ENCODE results near the gene ZG16B.

Gene ZG16B

DNA sequence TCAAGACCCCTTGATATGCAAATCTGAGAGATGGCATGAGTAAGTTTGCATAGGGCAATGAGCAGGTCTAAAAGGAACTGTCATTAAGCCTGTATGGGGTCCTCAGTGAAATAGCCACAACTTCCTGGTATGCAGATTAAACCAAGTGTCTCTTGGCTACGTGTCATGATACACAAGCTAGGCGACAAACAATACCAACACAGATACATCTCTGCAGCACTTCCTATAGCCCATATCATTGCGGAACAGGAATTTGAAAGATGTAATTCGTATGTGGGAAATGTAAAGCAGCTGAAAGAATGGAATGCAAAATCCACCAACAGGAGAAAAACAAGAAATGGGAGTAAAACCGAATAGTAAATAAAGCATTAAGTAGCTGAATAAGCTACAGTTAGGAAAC is 15.0 kb downstream of the ZG16B start:
- no peak for DNase-seq (ENCODE audit: low read depth)

DNA sequence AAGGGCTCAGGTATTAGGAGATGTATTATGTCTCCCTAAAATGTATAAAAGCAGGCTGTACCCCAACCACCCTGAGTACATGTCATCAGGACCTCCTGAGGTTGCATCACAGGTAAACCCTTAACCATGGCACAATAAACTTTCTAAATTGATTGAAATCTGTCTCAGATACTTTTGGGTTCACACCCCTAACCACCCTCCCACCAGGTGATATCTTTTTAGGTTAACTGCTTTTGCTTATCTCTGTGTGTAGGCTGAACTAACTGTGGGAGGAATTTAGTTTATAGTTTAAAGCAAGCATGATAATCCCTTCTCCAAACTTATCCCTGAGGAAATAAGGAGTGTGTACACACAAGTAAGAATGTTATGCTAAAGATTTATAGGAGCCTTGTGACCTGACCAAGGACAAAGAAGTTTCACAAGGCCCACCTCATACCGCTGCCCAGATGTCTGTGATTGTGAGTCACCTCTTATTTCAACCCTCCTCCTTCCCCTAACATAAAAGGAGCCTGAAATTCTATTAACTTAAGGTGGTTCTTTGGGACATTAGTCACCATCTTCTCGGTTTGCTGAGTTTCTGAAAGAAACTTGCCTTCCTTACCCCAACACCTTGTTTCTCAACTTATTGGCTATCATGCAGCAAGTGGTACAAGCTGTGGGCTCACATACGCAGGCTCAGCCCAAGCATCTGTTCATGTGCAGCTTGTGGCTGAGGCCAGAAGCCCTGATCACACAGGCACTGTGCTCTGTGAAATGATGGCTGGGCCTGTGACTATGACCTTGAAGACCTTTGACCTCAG is 16.6 kb downstream of the ZG16B start:
- DNase-seq (ENCODE audit: low read depth) = no peak

DNA sequence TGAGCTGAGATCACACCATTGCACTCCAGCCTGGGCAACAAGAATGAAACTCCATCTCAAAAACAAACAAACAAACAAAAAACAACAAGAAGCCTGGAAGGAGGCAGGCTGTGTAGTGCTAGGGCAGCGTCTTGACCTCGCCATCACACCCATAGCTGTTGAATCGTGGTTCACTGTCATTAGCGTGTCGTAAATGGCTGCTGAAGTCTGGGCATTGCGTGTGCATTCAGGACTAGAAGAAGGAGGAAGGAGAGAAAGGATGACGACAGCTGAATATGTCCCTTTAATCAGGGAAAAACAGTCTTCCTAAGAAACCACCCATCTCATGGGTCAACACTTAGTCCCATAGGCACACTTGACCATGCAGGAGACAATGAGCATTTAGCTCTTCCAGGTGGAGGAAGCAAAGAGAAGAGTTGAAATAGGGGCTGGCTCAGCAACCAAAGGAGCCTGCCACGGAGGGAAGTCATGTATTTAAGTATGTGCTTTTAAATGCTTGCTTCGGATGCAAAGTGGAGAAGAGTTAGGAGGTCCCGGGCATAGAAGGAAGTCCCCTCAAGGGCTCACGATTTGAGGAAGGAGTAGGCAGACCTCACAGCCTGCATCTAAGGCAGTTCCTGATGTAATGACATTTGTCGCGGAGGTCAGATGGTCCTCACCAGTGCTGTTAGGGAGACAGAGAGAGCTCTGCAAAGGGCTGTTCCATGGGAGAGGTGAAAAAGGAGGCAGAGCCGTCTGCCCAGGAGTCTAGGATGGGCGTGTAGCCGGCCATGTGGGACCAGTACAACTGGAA is 19.0 kb downstream of the ZG16B start:
- no peak for DNase-seq (ENCODE audit: low read depth)

DNA sequence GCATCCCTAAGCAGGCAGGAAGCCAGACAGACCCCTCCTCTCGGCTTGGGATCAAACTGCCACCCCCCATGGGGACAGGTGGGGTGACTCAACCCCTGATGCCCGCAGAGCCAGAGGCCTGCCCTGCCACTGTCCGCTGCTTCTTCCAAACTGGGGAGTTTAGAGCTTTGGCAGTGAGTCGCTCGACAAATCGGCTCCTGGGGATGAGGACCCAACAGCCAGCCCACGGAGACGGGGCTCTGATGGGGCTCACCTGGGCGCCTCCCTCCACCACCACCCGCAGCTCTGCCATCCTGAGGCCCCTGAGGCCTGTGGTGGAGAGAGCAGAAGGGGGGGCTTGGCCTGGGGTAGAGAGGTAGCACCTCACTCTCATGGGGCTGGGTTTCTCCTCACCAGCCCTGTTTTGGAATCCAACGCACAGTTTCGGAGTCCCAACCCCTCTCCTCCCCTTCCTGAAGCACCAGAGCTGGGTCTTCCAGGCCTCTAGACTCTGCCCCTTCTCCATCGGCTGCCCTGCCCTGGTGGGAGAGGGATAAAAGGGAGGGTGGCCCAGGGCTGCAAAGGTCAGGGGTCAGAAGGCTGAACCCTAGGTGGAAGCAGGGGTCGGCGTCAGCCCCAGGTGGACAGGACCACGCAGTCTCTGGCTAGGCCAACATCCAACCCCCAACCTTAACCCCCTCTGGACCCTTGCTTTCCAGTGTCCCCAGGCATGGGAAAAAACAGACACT is 22.1 kb downstream of the ZG16B start:
- no peak for DNase-seq (ENCODE audit: low read depth)

DNA sequence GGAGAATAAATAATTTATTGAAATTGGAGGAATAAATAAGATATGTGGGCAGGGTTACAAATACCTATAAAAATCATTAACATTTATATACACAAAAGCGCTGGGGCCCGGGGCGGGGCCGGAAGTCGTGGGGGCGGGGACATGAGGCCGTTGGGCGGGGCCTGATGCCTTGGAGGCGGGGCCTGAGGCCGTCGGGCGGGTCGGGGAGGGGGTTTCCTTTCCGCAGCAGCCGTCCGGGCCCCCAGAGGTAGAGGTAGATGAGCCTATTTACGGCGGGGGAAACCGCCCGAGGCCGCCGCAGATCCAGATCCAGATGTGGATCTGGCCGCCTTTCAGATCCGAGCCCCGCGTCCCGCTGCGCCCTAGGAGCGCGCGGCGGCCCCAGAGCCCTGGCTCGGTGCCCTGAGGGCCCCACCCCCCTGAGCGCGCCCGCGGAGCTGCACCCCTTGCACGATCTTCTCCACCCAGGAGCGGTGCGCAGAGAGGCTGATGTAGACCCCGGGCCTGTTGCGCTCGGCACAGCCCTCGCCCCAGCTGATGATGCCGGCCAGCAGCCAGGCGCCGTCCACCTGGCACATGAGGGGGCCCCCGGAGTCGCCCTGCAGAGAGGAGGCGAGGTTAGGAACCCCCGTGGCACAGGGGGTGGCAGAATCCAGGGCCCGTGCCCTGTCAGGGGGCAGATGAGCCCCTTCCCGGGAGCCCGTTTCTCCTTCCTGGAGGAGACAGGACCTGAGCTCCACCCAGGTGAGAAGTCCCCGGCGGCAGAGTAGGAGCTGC is 22.8 kb downstream of the ZG16B start:
- DNase-seq (ENCODE audit: low read depth) = no peak

DNA sequence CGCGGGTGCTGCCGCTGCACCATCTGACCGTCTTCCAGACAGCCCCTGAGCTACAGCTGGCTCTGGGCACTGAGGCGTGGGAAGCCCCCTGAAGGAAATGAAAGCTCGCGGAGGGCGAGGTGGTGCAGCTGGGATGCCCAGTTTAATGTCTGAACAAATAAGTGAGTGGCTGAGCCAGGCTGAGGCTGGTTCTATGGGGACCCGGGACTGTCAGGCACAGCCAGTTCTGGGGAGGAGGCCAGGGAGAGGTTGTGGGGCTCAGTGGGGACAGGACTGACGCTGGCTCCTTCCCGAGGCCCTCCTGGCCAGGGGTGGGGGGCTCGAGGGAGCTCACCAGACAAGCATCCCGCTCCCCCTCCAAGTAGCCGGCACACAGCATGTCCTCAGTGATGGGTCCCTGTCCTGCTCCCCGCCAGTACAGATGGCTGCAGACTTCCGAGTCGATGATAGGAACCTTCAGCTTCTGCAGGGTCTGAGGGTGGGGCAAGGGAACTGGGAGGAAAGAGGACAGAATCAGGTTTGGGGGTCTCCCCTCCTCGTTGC is 23.5 kb downstream of the ZG16B start:
- no peak for DNase-seq (ENCODE audit: low read depth)

DNA sequence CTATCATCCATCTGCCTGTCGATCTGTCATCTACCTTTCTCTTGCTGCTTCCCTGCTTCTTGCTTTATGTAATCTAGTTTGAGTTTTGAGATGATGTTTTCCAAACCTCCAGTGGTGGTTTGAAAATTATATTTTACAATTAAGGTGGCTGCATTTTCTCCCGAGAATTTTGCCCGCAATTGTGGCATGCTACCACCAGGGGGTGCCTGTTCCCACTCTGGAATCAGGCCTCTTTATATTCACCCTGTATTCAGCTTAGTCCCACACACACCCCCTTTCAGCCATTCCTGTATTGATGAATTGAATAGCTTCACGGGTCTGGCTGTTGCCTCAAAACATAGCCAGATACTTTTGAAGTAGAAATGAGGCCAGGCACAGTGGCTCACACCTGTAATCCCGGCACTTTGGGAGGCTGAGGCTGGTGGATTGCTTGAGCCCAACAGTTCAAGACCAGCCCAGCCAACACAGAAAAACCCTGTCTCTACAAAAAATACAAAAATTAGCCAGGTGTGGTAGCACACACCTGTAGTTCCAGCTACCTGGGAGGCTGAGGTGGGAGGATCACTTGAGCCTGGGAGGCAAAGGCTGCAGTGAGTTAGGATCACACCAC is 24.7 kb downstream of the ZG16B start:
- DNase-seq (ENCODE audit: low read depth) = no peak

DNA sequence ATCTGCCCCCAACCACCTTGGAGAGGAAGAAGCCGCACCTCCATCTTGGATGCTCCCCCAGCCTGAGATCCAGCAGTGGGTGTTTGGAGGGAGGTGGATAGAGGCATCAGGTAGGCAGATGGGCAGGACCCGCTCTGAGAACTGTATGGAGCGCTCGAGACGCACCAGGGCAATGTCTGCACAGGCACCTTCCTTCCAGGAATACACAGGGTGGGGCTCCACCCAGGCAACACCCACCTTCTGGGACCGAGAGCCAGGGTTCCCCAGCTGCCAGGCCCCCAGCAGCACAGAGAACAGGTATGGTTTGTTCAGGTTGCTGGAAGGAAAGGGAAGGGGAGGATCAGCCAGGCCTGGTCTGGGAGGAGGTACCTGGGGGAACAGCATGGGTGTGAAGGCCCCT is 25.4 kb downstream of the ZG16B start:
- no peak for DNase-seq (ENCODE audit: low read depth)

DNA sequence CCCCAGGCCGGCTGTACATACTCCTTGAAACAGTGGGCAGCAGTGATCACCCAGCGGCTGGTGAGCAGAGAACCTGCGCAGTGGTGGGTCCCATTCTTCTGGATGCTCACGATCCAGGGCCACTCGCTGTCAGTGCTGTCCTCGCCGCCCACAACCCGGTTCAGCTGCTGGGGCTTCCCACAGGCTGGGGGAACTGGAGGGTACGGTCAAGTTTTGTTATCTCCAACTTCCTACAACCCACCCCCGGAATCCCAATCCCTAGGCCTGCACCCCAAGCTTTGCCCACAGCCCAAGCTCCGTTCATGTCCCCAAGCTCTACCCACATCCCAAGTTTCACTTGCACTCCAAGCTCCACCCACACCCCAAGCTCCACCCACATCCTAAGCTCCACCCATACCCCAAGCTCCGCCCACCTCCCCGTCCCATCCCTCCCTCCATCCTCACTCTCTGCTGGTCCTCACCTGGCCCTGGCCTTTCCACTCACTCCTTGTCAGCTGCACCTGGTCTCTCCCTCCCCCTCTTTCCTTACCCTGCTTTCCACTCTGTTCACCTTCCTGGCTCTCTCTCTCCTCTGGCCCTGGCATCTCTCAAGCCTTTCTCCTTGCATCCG is 26.1 kb downstream of the ZG16B start:
- DNase-seq (ENCODE audit: low read depth) = no peak

DNA sequence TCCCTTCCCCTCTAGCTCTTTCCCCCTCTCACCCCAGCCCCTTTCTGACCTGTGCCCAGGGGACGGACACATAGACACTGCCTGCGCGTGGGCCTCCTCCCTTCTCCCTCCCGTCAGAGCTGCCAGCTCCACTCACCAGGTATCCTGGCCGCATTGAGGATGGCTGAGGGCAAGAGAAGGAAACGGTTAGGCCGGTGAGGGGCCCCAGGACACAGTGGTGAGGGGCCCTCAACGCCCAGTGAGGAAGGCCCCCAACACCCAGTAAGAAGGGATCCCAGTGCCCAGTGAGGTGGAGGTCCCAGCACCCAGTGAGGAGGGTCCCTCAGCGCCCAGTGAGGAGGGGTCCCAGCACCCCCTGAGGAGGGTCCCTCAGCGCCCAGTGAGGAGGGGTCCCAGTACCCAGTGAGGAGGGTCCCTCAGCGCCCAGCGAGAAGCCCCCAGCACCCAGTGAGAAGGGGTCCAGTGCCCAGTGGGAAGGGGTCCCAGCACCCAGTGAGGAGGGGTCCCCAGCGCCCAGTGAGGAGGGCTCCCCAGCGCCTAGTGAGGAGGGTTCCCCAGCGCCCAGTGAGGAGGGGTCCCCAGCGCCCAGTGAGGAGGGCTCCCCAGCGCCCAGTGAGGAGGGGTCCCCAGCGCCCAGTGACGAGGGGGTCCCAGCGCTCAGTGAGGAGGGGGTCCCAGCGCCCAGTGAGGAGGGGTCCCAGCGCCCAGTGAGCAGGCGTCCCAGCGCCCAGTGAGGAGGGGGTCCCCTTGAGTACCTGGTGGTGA is 26.8 kb downstream of the ZG16B start:
- no peak for DNase-seq (ENCODE audit: low read depth)

DNA sequence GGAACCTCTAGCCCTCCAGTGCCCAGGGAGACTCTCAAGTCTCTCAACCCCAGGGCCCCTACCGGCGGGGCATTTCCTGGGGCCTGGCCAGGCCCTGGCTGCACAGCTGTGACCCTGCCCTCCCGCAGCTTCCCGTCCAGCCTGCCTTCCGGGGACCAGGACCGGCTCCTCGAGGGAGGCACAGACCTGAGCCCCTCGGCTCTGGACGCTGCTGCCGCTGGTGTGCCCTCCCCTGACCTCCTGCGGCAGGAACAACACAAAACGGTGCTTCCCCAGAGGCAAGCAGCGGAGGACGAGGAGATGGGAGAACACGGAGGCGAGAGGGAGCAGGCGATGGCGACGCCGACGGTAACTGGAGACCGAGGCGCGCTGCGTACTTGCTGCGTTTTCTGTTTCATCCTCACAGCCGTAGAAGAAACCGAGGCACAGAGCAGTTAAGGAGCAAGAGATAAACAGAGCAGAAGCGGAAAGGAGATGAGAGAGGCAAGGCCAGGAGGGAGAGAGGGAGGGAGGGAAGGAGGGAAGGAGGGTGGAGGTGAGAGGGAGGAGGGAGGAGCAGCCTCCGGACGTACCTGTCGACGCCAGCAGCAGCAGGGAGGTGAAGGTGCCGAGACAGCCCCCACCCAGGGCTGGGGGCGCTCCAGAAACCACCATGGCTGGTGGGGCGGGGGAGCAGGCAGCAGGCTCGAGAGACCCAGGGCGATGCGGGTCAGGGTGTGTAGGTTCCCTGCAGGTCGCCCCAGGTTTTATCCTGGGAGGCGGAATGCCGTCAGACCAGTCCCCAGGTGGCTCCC is 27.5 kb downstream of the ZG16B start, which contains the start of gene PRSS22:
PRSS22 (minus strand) TSS at position 720 of the 794 bp plus-strand sequence; CDS start at position 654, 66 bp downstream.
- no peak for DNase-seq (ENCODE audit: low read depth)

DNA sequence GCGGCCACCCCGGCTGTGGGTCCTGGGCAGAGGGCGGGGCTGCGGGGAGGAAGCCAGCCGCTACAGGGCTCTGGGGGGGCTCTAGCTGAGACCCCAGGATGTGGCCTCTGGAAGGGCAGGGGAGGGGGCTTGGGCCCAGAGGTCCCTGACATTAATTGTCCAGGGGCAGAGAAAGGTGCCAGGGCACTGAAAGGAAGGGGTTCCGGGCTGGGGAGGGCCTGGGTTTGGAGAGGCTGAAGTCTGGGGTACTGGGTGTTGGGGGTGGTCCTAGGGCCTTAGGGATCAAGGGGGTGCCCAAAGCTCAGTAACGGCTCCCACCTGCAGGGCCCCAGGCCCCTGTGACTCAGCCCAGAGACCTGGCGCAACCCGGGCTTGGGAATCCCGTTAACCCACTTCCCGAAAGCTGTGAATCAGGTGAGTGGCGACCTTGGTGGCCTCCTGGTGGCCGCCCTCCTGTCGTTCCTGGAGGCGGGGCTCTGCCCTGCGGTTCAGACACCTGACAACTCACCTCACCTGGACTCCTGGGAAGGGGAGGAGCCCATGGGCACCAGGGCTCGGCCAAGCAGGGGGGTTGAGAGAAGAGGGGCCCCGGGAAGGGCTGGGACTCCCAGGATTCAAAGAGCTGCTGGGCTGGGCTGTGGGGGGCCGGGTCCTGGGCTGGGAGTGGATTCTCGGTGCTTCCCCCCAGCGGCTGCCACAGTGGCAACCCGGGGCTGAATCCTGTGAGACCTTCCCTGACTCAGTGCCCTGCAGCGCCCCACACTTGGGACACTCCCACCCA is 28.3 kb downstream of the ZG16B start:
- no peak for DNase-seq (ENCODE audit: low read depth)

DNA sequence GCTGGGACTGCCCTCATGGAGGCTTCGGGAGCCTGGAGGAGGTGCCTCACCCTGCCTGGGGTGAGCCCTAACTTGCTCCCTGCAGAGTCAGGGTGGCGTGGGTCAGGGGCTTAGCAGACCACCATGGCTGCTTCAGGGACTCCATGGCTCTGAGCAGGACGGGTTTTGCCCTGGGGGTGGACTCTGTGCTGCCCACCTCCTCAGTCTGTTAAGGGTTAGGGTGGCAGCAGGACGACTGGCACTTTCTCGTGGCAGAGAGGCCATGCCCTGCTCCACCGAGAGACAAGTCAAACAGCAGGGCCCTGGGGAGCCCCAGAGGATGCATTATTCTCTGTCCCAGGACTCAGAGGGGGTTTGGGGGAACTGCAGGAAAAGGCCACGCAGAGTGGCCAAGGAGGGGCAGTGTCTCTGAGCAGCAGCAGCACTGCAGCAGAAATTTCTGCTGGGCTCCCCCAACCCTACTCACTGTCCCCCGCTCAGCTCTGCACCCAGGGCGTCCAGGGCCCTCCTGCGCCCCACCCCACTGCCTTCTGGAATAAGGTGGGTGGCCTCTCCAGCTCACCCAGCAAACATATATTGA is 29.7 kb downstream of the ZG16B start:
- no peak for DNase-seq (ENCODE audit: low read depth)

DNA sequence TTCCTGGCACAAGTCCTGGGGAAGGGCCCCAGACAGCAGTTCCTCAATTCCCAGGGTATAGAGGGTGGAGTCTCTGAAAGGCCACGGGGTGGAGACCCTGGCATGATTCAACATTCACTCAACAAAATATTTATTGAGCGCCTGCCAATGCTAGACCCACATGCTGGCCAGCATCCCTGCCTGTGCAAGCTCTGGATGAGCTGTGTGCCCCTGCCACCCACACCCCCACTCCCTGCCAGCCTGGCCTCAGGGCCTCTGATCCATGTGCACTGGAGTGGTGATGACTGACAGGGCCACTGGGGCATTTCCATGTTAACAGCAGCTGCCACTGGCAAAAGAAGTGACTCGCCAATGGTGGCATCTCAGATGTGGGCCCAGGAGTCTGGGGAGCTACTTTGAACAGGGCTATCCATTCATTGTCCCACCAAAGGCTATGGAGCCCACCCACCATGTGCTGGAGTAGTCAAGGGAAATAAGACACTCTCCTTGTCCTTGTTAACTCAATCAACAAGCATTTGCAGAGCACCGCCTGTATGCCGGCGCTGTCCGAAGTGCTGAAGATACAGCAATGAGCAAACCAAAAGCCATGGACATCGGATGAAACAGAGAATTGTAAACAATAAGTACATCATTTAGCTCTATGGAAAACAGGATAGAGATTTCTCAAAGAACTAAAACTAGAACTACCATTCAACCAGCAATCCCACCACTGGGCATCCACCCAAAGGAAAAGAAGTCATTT is 30.9 kb downstream of the ZG16B start:
- DNase-seq (ENCODE audit: low read depth) = no peak

DNA sequence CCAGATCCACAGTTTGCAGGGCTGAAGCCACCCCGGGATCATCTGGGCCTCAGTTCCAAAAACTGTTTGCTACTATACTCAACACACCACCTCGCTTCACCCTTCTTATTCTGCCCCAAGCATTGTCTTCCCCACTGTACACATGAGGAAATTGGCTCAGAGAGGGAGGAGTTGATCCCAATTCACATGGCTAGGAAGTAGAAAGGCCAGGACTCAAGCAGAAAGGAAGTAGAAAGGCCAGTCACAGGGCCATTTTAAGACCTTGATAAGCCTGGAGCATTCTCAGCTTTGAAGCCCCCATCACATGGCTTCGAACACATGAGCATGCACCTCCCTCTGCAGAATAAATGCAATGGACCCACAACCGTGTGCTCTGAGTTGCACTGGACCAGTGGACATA is 35.5 kb downstream of the ZG16B start:
- DNase-seq (ENCODE audit: low read depth) = no peak

DNA sequence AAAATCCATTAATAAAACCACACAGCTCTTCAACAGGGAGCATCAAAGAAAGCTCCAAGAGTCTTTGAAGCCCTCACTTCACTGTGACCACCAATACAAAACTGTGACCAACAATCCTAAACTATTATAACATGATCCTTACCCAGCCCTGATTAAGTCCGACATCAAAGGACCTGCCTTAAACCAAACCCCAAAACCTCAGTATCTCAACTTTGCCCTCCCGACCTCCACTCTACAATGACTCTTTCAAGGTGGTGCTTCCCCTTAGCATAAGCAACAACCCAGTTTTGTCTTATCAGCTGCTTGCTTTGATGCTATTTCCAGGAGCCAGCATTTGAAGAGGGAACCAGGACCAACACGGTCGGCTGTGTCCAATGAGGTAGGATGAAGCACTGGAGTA is 36.3 kb downstream of the ZG16B start:
- DNase-seq (ENCODE audit: low read depth) = no peak

DNA sequence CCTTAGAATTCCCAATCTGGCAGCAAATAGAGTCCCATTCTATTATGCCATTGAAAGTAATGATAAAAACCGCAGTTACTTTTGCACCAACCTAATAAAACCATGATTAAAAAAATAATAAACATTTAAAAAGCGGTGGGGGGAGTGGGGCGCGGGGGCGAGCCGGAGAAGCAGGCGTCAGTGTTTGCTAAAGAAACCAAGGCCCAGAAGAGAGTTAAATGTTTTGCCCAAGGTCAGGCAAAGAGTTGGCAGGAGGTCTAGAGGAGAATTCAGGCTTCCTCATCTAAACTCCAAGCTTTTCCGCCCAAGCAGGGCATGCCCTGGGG is 37.5 kb downstream of the ZG16B start:
- DNase-seq (ENCODE audit: low read depth) = no peak
